D721Med (cell line): ENCODE measurements around the gene POLDIP3.
A peak's percentile ranks its signal among the peaks of the same experiment; 100 is the strongest.
"Not testable (repeated sequence)": the region's sequence is repeated elsewhere in the genome, so short reads cannot be mapped to it uniquely, and the experiment has no call there.

Experiments used
- DNase-seq: peaks from one replicate; pipeline ENCODE4 v3.0.0; 2011; ENCODE audit warnings: low spot score; ENCODE audit not compliant: insufficient read length
- FAIRE-seq: peaks from 2 replicates; lab custom pipeline; 2011; peaks lifted over from hg19 to GRCh38; lab: Jason Lieb, UNC
- CTCF ChIP-seq: IDR thresholded peaks from 2 replicates; pipeline ENCODE4 v1.5.1; 2012; ENCODE audit warnings: mild to moderate bottlenecking, control low read depth; ENCODE audit not compliant: insufficient read depth; ENCODE audit errors: missing control alignments

Gene POLDIP3

DNA sequence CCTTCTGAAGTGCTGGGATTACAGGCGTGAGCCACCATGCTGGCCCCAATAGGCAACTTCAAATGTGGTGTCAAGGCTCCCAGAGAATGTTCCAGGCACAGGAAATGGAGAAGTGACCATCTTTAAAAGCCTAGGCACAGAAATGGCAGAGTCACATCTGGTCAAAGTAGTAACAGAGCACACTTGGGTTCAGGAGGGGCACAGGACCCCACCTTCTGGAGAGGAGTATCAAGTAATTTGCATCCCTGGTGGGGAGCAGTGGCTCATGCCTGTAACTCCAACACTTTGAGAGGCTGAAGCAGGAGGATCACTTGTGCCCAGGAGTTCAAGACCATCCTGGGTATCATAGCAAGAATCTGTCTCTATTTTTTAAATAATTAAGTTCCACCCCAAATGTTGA, 31.7 kb downstream of the POLDIP3 start:
- no peak for TF ChIP-seq CTCF
- DNase-seq, result no peak
- no peak for FAIRE-seq

DNA sequence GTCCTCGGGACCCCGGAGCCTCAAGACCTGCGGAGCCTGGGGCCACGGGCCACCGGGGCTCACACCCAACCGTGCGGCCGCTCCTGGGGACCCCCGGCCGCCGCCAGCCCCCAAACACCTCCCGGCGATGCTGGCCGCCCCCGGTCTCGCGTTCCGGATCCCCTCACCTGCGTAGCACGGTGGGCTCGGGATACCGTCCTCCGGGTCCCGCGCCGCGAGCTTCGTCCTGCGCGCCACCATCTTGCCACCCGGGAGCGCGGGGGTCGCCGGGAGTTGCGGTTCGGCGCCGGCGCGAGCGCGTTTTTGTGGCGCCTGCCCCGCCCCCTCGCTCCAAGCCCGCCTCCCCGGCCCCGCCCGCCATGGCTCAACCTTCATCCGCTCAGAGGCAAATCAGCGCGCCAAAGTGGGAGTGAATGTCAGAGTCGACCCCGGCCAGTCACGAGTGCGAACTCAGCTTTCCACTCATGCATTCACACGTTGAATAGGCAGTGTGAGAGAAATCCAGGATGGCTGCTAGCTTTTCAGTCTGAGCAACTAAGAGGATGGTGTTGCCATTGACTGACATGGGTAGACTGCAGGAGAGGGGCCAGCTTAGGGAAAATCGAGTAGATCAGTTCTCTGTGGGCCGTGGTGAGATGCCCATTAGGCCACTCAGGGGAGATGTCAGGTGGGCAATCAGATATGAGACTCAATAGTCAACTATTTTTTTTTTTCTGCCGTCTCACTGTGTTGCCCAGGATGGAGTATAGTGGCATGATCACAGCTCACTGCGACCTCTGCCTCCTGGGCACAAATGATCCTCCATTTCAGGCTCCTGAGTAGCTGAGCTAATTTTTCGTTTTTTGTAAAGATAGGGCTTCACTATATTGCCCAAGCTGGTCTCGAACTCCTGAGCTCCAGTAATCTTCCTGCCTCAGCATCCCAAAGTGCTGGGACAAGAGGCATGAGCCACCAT, 32.6 kb downstream of the POLDIP3 start:
- no peak for TF ChIP-seq CTCF
- FAIRE-seq, result no peak
- DNase-seq, result peak; percentile 34

GRCh38 chr22:42581194-42581761, 33.4 kb downstream of the POLDIP3 start:
- not testable (repeated sequence) for FAIRE-seq, DNase-seq

GRCh38 chr22:42580040-42580439, 34.6 kb downstream of the POLDIP3 start:
- DNase-seq, FAIRE-seq: not testable (repeated sequence)

DNA sequence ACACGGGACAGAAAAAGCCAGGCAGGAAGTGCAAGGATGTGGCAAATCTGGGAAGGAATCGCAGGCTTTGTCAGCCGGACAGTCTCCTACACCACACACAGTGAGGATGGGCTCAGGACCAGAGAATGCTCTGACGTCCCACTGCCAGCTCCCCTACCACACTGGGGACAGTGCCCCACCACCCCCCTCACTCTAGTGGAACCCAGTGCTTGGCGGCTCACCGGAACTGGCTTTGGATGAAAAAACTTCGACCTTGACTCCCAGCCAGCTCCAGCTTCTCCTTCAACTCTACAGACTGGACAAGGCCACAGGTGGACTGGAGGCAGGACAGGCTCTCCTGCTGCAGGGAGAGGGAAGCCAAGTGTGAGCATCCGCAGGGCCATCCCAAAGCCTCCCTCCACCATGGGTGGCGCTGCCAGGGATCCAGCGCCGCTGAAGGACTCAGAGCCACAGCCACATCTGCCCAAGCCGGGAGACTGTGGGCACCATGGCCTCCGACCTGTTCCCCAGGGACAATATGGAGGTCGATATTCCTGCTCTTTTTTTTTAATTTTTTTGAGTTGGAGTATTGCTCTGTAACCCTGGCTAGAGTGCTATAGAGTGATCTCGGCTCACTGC, 37.0 kb downstream of the POLDIP3 start:
- FAIRE-seq, result no peak
- no peak for DNase-seq
- TF ChIP-seq CTCF, result no peak

- DNase-seq, FAIRE-seq: not testable (repeated sequence)
Measured at GRCh38 chr22:42577141-42577540, 37.5 kb downstream of the POLDIP3 start.

GRCh38 chr22:42575996-42576574, 38.6 kb downstream of the POLDIP3 start:
- FAIRE-seq, DNase-seq: not testable (repeated sequence)

- FAIRE-seq, result not testable (repeated sequence)
Measured at GRCh38 chr22:42574468-42574867, 40.2 kb downstream of the POLDIP3 start.

DNA sequence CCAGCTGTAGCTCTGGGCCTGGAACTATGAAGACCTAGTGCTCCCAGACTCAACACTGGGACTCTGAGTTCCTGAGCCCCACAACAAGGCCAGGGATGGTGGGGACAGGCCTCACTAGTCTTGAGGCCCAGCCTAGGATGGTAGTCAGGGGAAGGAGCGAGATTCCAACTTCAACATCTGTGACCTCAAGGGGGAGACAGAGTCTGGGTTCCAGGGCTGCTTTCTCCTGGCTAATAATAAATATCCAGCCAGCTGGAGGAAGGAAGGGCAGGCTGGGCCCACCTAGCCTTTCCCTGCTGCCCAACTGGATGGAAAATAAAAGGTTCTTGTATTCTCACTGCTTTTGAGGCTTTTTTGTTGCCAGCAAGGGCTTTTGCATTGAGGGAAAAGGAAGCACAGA, 40.6 kb downstream of the POLDIP3 start:
- not testable (repeated sequence) for FAIRE-seq

More at GRCh38 chr22:42574468-42574867, 40.2 kb downstream of the POLDIP3 start:
- DNase-seq, result not testable (repeated sequence)

GRCh38 chr22:42571068-42571467, 43.6 kb downstream of the POLDIP3 start:
- DNase-seq, FAIRE-seq: not testable (repeated sequence)

More for the DNA sequence above, 40.6 kb downstream of the POLDIP3 start:
- not testable (repeated sequence) for DNase-seq

- DNase-seq, FAIRE-seq: not testable (repeated sequence)
Measured at GRCh38 chr22:42570580-42570979, 44.1 kb downstream of the POLDIP3 start.

GRCh38 chr22:42567950-42568349, 46.7 kb downstream of the POLDIP3 start:
- FAIRE-seq, DNase-seq: not testable (repeated sequence)
